Immature natural killer cell (primary cell): ENCODE data around the gene CKAP4. TPM values are rescaled to one million over a fixed set of nuclear protein-coding genes. Genes with fewer than 3 reads are reported as not detected.
"Not testable (repeated sequence)": the region's sequence is repeated elsewhere in the genome, so short reads cannot be mapped to it uniquely, and the experiment has no call there.

Experiments
- DNase-seq, 3 donors: peaks; one replicate each; pipeline ENCODE4 v3.0.0; 2022; ENCODE audit warnings: mixed read lengths in 1 of 3
- H3K27ac Mint-ChIP-seq, 6 donors: one replicate each; pipeline ENCODE4 v1.8.0; 2020; ENCODE audit warnings: mixed read lengths in 6 of 6, mild to moderate bottlenecking in 5 of 6, inconsistent platforms in 4 of 6, moderate library complexity in 3 of 6
- H3K27me3 Mint-ChIP-seq, 3 donors: one replicate each; pipeline ENCODE4 v1.8.0; 2020 to 2021; ENCODE audit warnings: low read depth in 3 of 3, mild to moderate bottlenecking in 3 of 3, mixed read lengths in 3 of 3, moderate library complexity in 3 of 3, inconsistent platforms in 1 of 3
- H3K36me3 Mint-ChIP-seq, 3 donors: one replicate each; pipeline ENCODE4 v1.8.0; 2020; ENCODE audit warnings: mixed read lengths in 3 of 3, inconsistent platforms in 2 of 3, mild to moderate bottlenecking in 2 of 3
- H3K4me1 Mint-ChIP-seq, 2 donors: one replicate each; pipeline ENCODE4 v1.8.0; 2020; ENCODE audit warnings: inconsistent platforms in 2 of 2, mild to moderate bottlenecking in 2 of 2, mixed read lengths in 2 of 2, moderate library complexity in 1 of 2
- H3K4me3 Mint-ChIP-seq, 5 donors: one replicate each; pipeline ENCODE4 v1.8.0; 2020; ENCODE audit warnings: mild to moderate bottlenecking in 5 of 5, mixed read lengths in 5 of 5, inconsistent platforms in 3 of 5, moderate library complexity in 3 of 5
- H3K9me3 Mint-ChIP-seq, 6 donors: one replicate each; pipeline ENCODE4 v1.8.0; 2020; ENCODE audit warnings: mild to moderate bottlenecking in 6 of 6, mixed read lengths in 6 of 6, inconsistent platforms in 4 of 6, moderate library complexity in 3 of 6
- polyA plus RNA-seq, 3 donors: library from polyadenylated mRNA; unstranded; fragments of 300-500 nt; fragmentation: Illumina TruSeq; gene quantifications; one replicate each; pipeline ENCODE4 v1.2.3, GENCODE V29; 2021

Gene CKAP4, protein sequence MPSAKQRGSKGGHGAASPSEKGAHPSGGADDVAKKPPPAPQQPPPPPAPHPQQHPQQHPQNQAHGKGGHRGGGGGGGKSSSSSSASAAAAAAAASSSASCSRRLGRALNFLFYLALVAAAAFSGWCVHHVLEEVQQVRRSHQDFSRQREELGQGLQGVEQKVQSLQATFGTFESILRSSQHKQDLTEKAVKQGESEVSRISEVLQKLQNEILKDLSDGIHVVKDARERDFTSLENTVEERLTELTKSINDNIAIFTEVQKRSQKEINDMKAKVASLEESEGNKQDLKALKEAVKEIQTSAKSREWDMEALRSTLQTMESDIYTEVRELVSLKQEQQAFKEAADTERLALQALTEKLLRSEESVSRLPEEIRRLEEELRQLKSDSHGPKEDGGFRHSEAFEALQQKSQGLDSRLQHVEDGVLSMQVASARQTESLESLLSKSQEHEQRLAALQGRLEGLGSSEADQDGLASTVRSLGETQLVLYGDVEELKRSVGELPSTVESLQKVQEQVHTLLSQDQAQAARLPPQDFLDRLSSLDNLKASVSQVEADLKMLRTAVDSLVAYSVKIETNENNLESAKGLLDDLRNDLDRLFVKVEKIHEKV
- 1 to 10 TPM in 2 of 3 donors, under 1 TPM in 1; 0.65 to 2.7 (median 1.0) TPM for polyA plus RNA-seq

DNA sequence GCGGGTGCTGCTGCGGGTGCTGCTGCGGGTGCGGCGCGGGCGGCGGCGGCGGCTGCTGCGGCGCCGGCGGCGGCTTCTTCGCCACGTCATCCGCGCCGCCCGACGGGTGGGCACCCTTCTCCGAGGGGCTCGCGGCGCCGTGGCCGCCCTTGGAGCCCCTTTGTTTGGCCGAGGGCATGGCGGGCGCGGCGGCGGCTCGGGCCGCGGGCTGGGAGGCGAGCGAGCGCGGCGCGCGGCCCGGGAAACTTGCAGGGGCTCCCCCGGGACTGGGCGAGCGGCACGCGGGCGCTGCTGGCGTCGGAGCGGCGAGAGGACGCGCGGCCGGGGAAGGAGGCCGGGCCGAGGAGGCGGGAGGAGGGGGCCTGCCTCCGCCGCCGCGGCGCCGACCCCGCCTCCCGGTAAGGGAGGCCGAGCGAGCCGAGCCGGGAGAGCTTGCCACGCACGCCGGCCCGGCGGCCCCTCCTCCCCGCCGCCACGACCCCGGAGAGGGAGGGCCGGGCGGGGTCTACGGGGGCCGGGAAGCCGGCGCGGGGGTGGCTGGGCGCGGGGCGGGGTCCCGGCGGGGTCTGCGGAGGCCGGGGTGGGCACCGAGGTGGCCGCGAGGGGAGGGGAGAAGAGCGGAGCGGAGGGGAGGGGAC is at the start of gene CKAP4:
CKAP4 (minus strand) TSS at position 347 of the 638 bp plus-strand sequence; CDS start at position 178, 169 bp downstream.
- H3K4me3 Mint-ChIP-seq, result peak within 1 kb of the TSS; percentile 64 to 87 (median 84)
- no peaks in the 10 kb centered on the region for H3K36me3 Mint-ChIP-seq
- peaks cover 15 to 19% of the 10 kb centered on the region in 2 donors for H3K4me1 Mint-ChIP-seq
- H3K27me3 Mint-ChIP-seq, result peaks cover 4 to 8% (median 4%) of the 10 kb centered on the region in 3 donors
- DNase-seq, result peak; percentile 58 to 62 (median 61)
- peak within 1 kb of the TSS; percentile 61 to 91 (median 80) for H3K27ac Mint-ChIP-seq
- H3K9me3 Mint-ChIP-seq, result no peaks in the 10 kb centered on the region

GRCh38 chr12:106297075-106297474 is 49.3 kb upstream of the CKAP4 start:
- peak overlapping the region in 1 of 6 donors; percentile 4 for H3K27ac Mint-ChIP-seq
- H3K4me3 Mint-ChIP-seq, result no peak overlapping the region
- H3K27me3 Mint-ChIP-seq, result peaks cover 3 to 9% (median 5%) of the 10 kb centered on the region in 3 donors
- peaks cover 10 to 12% of the 10 kb centered on the region in 2 donors for H3K4me1 Mint-ChIP-seq
- H3K36me3 Mint-ChIP-seq, result no peaks in the 10 kb centered on the region
- no peak for DNase-seq
- H3K9me3 Mint-ChIP-seq, result no peaks in the 10 kb centered on the region

- Mint-ChIP-seq H3K4me1 (peaks cover 4 to 6% of the 10 kb centered on the region in 2 donors), H3K4me3 (no peak overlapping the region), H3K9me3 (no peaks in the 10 kb centered on the region), H3K27me3 (peaks cover 0 to 2% (median 0%) of the 10 kb centered on the region in 3 donors), H3K27ac (no peak overlapping the region), H3K36me3 (no peaks in the 10 kb centered on the region)
- DNase-seq, result no peak
Measured at GRCh38 chr12:106296179-106296877, 48.5 kb upstream of the CKAP4 start.

DNA sequence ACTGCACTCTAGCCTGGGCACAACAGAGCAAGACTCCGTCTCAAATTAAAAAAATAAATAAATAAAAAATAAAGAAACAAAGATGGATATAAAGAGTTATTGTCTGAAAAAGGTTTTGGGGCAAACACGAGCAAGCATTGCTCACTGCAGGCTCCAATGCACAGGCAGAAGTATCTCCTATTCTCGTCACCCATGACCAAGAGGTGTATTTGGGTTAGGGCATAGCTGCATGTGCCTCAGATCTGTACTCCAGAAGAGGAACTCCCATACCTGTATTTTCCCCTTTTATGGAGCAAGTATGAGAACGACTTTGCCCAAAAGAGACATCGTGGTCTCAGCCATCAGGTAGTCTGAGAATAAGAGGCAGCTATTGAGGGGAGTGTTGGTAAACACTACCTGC is 44.5 kb upstream of the CKAP4 start:
- no peak overlapping the region for H3K4me3 Mint-ChIP-seq
- no peaks in the 10 kb centered on the region for H3K9me3 Mint-ChIP-seq
- no peaks in the 10 kb centered on the region for H3K4me1 Mint-ChIP-seq
- H3K27me3 Mint-ChIP-seq, result peaks cover 1 to 5% (median 3%) of the 10 kb centered on the region in 3 donors
- no peak for DNase-seq
- no peak overlapping the region for H3K27ac Mint-ChIP-seq
- no peaks in the 10 kb centered on the region for H3K36me3 Mint-ChIP-seq

DNA sequence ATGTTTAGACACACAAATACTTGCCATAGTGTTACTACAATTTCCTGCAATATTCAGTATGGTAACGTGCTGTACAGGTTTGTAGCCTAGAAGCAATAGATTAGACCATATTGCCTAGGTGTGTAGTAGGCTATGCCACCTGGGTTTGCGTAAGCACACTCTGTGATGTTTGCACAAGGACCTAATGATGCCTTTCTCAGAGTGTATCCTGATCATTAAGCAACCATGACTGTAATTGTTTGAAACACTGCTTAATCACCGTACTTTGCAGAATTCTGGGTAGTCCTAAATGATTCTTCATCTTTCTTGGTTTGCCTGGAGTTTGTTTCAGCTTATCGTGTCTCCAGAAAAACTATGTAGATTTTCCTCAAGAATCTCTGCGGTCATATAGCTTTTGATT is 43.5 kb upstream of the CKAP4 start:
- no peaks in the 10 kb centered on the region for H3K36me3 Mint-ChIP-seq

GRCh38 chr12:106290666-106291065 is 42.8 kb upstream of the CKAP4 start:
- no peaks in the 10 kb centered on the region for H3K36me3 Mint-ChIP-seq
- no peaks in the 10 kb centered on the region for H3K4me1 Mint-ChIP-seq
- peaks cover 5 to 7% (median 5%) of the 10 kb centered on the region in 3 donors for H3K27me3 Mint-ChIP-seq
- no peak overlapping the region for H3K27ac Mint-ChIP-seq
- no peak for DNase-seq
- no peaks in the 10 kb centered on the region for H3K9me3 Mint-ChIP-seq
- H3K4me3 Mint-ChIP-seq, result no peak overlapping the region

More for the DNA sequence above, 43.5 kb upstream of the CKAP4 start:
- H3K27me3 Mint-ChIP-seq, result peaks cover 3 to 6% (median 5%) of the 10 kb centered on the region in 3 donors
- no peaks in the 10 kb centered on the region for H3K4me1 Mint-ChIP-seq
- H3K4me3 Mint-ChIP-seq, result no peak overlapping the region
- DNase-seq, result no peak
- no peaks in the 10 kb centered on the region for H3K9me3 Mint-ChIP-seq
- no peak overlapping the region for H3K27ac Mint-ChIP-seq

DNA sequence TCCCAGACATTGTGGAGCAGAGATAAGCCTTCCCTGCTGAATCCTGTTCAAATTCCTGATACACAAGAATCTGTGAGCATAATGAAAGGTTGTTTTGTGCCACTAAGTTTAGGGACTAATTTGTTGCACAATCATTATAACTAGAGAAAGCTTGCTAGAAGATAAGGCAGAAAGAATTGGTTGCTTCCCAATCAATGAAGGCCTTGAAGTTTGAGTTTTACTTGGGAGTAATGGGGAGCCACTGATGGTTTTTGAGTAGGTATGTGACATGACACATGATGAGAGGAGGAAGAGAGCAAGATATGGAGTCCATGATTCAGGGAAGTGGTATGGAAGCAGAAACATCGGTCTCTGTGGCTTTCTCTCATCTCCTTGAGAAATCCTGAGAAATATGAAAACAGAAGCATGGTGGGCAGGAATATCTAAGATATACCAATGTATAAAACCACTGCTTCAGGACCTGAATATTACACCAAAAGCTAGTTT is 41.4 kb upstream of the CKAP4 start:
- Mint-ChIP-seq H3K9me3 (no peaks in the 10 kb centered on the region), H3K4me3 (no peak overlapping the region), H3K36me3 (no peaks in the 10 kb centered on the region), H3K27me3 (peaks cover 5 to 10% (median 7%) of the 10 kb centered on the region in 3 donors), H3K4me1 (no peaks in the 10 kb centered on the region), H3K27ac (no peak overlapping the region)
- DNase-seq, result no peak

GRCh38 chr12:106288494-106289195 is 40.8 kb upstream of the CKAP4 start:
- no peaks in the 10 kb centered on the region for H3K36me3 Mint-ChIP-seq
- no peaks in the 10 kb centered on the region for H3K4me1 Mint-ChIP-seq
- no peaks in the 10 kb centered on the region for H3K9me3 Mint-ChIP-seq
- DNase-seq, result no peak
- H3K27ac Mint-ChIP-seq, result no peak overlapping the region
- peaks cover 5 to 10% (median 8%) of the 10 kb centered on the region in 3 donors for H3K27me3 Mint-ChIP-seq
- no peak overlapping the region for H3K4me3 Mint-ChIP-seq

DNA sequence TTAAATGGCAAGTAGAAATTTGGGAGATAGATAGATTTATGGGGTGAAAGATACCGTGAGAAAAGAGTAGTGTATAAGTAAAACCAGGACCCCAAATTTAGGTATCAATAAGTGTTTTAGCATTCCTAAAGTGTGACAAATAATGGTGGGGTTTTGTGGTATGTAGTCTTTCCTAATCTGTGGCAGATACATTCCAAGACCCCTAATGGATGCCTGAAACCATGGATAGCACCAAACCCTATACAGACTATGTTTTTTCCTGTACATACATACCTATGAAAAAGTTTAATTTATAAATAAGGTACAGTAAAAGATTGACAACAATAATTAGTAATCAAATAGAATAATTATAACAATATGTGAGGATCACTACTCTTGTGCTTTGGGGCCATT is 40.3 kb upstream of the CKAP4 start:
- DNase-seq, result no peak
- H3K36me3 Mint-ChIP-seq, result peaks cover 0 to 1% (median 0%) of the 10 kb centered on the region in 3 donors
- H3K27me3 Mint-ChIP-seq, result peaks cover 5 to 13% (median 8%) of the 10 kb centered on the region in 3 donors
- H3K27ac Mint-ChIP-seq, result no peak overlapping the region
- H3K4me1 Mint-ChIP-seq, result no peaks in the 10 kb centered on the region
- H3K9me3 Mint-ChIP-seq, result peaks cover 0 to under 1% (median 0%) of the 10 kb centered on the region in 6 donors
- no peak overlapping the region for H3K4me3 Mint-ChIP-seq

- DNase-seq, result no peak
- H3K27ac Mint-ChIP-seq, result no peak overlapping the region
- peaks cover 3 to 8% (median 5%) of the 10 kb centered on the region in 6 donors for H3K9me3 Mint-ChIP-seq
- peaks cover 7 to 14% (median 8%) of the 10 kb centered on the region in 3 donors for H3K27me3 Mint-ChIP-seq
- no peak overlapping the region for H3K4me3 Mint-ChIP-seq
- H3K36me3 Mint-ChIP-seq, result peaks cover 2 to 8% (median 4%) of the 10 kb centered on the region in 3 donors
- no peaks in the 10 kb centered on the region for H3K4me1 Mint-ChIP-seq
Measured at GRCh38 chr12:106287364-106287763, 39.5 kb upstream of the CKAP4 start.

DNA sequence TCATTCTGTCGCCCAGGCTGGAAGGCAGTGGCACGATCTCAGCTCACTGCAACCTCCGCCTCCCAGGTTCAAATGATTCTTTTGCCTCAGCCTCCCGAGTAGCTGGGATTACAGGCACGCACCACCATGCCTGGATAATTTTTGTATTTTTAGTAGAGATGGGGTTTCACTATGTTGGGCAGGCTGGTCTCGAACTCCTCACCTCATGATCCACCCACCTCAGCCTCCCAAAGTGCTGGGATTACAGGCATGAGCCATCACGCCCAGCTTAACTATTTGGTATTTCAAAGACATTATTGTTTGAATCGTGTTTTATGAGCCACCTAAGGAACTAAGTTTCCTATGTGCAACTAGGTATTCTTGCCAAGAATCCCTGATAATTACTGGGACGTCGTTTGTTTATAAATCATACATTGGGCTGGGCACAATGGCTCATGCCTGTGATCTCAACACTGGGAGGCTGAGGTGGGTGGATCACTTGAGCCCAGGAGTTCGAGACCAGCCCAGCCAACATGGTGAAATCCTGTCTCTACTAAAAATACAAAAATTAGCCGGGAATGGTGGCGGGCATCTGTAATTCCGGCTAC is 38.8 kb upstream of the CKAP4 start:
- peaks cover 5 to 15% (median 10%) of the 10 kb centered on the region in 6 donors for H3K9me3 Mint-ChIP-seq
- H3K36me3 Mint-ChIP-seq, result peaks cover 4 to 11% (median 6%) of the 10 kb centered on the region in 3 donors
- not testable (repeated sequence) for H3K4me3 Mint-ChIP-seq, H3K4me1 Mint-ChIP-seq, H3K27ac Mint-ChIP-seq, DNase-seq
- H3K27me3 Mint-ChIP-seq, result peaks cover 8 to 16% (median 9%) of the 10 kb centered on the region in 3 donors

- H3K27ac Mint-ChIP-seq, result no peak overlapping the region
- H3K4me3 Mint-ChIP-seq, result no peak overlapping the region
- peaks cover 8 to 16% (median 9%) of the 10 kb centered on the region in 3 donors for H3K27me3 Mint-ChIP-seq
- H3K9me3 Mint-ChIP-seq, result peaks cover 5 to 21% (median 13%) of the 10 kb centered on the region in 6 donors
- no peaks in the 10 kb centered on the region for H3K4me1 Mint-ChIP-seq
- peaks cover 4 to 15% (median 6%) of the 10 kb centered on the region in 3 donors for H3K36me3 Mint-ChIP-seq
- DNase-seq, result no peak
Measured at GRCh38 chr12:106285982-106286381, 38.2 kb upstream of the CKAP4 start.
